IMR-90 (cell line): Measurements from ENCODE around the gene OR10H5. TPM values are rescaled to one million over a fixed set of nuclear protein-coding genes. Genes with fewer than 3 reads are reported as not detected.

Source experiments
- ATAC-seq: fragments of 200-7000 bp; cut with Tn5 transposase; 2 replicates; pipeline ENCODE4 v1.9.1; 2020; ENCODE audit warnings: low read depth, mild to moderate bottlenecking, moderate library complexity
- BruUV-seq: library from RNA; stranded (reverse); fragments of 400-500 nt; replicated peaks from 2 replicates; lab custom pipeline; 2021; lab: Mats Ljungman, UMichigan
- CTCF ChIA-PET: fragments of 300-600 bp; formaldehyde crosslinking; extraction: SDS; loops from one replicate; lab custom pipeline; 2021; ENCODE audit warnings: antibody characterized with exemption; lab: Yijun Ruan, JAX
- POLR2A ChIA-PET: fragments of 300-600 bp; sonication (Branson Sonifier 250); formaldehyde crosslinking; loops from one replicate; lab custom pipeline; 2022; ENCODE audit warnings: antibody characterized with exemption; ENCODE audit not compliant: unreplicated experiment; lab: Charles Lee
- DNase-seq: peaks from one replicate; pipeline ENCODE4 v3.0.0; 2013
- H2AFZ ChIP-seq: replicated peaks from 2 replicates; pipeline ENCODE3; 2013; ENCODE audit warnings: low read length, mild to moderate bottlenecking; ENCODE audit not compliant: poor library complexity
- H2AK5ac ChIP-seq: 2 replicates; pipeline ENCODE4 v1.6.1; 2013; ENCODE audit warnings: low read depth, low read length, inconsistent platforms
- H2AK9ac ChIP-seq: replicated peaks from 2 replicates; pipeline ENCODE3; 2013; ENCODE audit warnings: mild to moderate bottlenecking, low read depth, low read length, moderate library complexity; ENCODE audit not compliant: poor library complexity
- H2BK120ac ChIP-seq: 2 replicates; pipeline ENCODE4 v1.6.1; 2013; ENCODE audit warnings: low read depth, low read length, inconsistent platforms
- H2BK15ac ChIP-seq: 3 replicates; pipeline ENCODE4 v1.6.1; 2013; ENCODE audit warnings: low read depth, low read length, inconsistent platforms
- H2BK20ac ChIP-seq: 2 replicates; pipeline ENCODE4 v1.6.1; 2013; ENCODE audit warnings: low read depth, mild to moderate bottlenecking, inconsistent platforms, low read length, moderate library complexity
- H2BK5ac ChIP-seq: 2 replicates; pipeline ENCODE4 v1.6.1; 2013; ENCODE audit warnings: mild to moderate bottlenecking, low read depth, low read length, inconsistent platforms; ENCODE audit not compliant: poor library complexity, severe bottlenecking
- H3K14ac ChIP-seq: replicated peaks from 2 replicates; pipeline ENCODE4 v1.6.1; 2013; ENCODE audit warnings: low read depth, low read length, inconsistent platforms
- H3K18ac ChIP-seq: 2 replicates; pipeline ENCODE4 v1.6.1; 2013; ENCODE audit warnings: low read depth, low read length, control low read depth
- H3K23ac ChIP-seq: 2 replicates; pipeline ENCODE4 v1.6.1; 2013; ENCODE audit warnings: low read depth, low read length, inconsistent platforms
- H3K27ac ChIP-seq: 2 replicates; pipeline ENCODE4 v1.5.1; 2013; ENCODE audit warnings: mild to moderate bottlenecking, control low read depth, low read length; ENCODE audit not compliant: insufficient read depth
- H3K27me3 ChIP-seq: 2 replicates; pipeline ENCODE4 v1.6.1; 2013; ENCODE audit warnings: low read length; ENCODE audit not compliant: control insufficient read depth, insufficient read depth
- H3K36me3 ChIP-seq: 2 replicates; pipeline ENCODE4 v1.6.1; 2013; ENCODE audit warnings: low read length, mixed read lengths; ENCODE audit not compliant: control insufficient read depth, insufficient read depth
- H3K4ac ChIP-seq: 2 replicates; pipeline ENCODE4 v1.6.1; 2013; ENCODE audit warnings: low read depth, low read length, inconsistent platforms
- H3K4me1 ChIP-seq: 2 replicates; pipeline ENCODE4 v1.6.1; 2013; ENCODE audit warnings: low read length, mixed read lengths; ENCODE audit not compliant: control insufficient read depth, insufficient read depth
- H3K4me2 ChIP-seq: 2 replicates; pipeline ENCODE4 v1.6.1; 2013; ENCODE audit warnings: low read depth, mild to moderate bottlenecking, control low read depth, low read length, moderate library complexity
- H3K4me3 ChIP-seq: 2 replicates; pipeline ENCODE4 v1.5.1; 2013; ENCODE audit warnings: low read depth, mild to moderate bottlenecking, control low read depth, low read length, moderate library complexity; ENCODE audit not compliant: insufficient read depth
- H3K56ac ChIP-seq: 2 replicates; pipeline ENCODE4 v1.6.1; 2013; ENCODE audit warnings: low read length, inconsistent platforms; ENCODE audit not compliant: insufficient read depth; ENCODE audit errors: extremely low read depth
- H3K79me1 ChIP-seq, 2 experiments: 2 replicates each; pipeline ENCODE4 v1.6.1; 2013; ENCODE audit warnings: low read length in 2 of 2, inconsistent platforms in 1 of 2, low read depth in 1 of 2
- H3K9ac ChIP-seq: 2 replicates; pipeline ENCODE4 v1.6.1; 2013; ENCODE audit warnings: low read depth, low read length, control low read depth
- H3K9me1 ChIP-seq: 2 replicates; pipeline ENCODE4 v1.6.1; 2013; ENCODE audit warnings: low read length, inconsistent platforms; ENCODE audit not compliant: insufficient read depth
- H3K9me3 ChIP-seq: 2 replicates; pipeline ENCODE4 v1.6.1; 2013; ENCODE audit warnings: low read length; ENCODE audit not compliant: control insufficient read depth, insufficient read depth
- H4K20me1 ChIP-seq: 2 replicates; pipeline ENCODE4 v1.6.1; 2013; ENCODE audit warnings: low read length, inconsistent platforms; ENCODE audit not compliant: insufficient read depth
- H4K5ac ChIP-seq: 2 replicates; pipeline ENCODE4 v1.6.1; 2013; ENCODE audit warnings: mild to moderate bottlenecking, low read depth, low read length, control low read depth
- H4K8ac ChIP-seq, 2 experiments: 2 replicates each; pipeline ENCODE4 v1.6.1; 2013; ENCODE audit warnings: low read depth in 2 of 2, low read length in 2 of 2, control low read depth in 1 of 2, inconsistent platforms in 1 of 2
- H4K91ac ChIP-seq: 2 replicates; pipeline ENCODE4 v1.6.1; 2013; ENCODE audit warnings: low read depth, low read length, inconsistent platforms; ENCODE audit not compliant: insufficient read depth
- BHLHE40 ChIP-seq: fragments of 150-350 bp; IDR thresholded peaks from 2 replicates; pipeline ENCODE4 v1.6.1; 2016; ENCODE audit warnings: mild to moderate bottlenecking, low read depth, low read length
- CEBPB ChIP-seq: IDR thresholded peaks from 2 replicates; pipeline ENCODE4 v1.6.1; 2012; ENCODE audit warnings: low read depth, low read length, improper control_type of control experiment
- CHD1 ChIP-seq: IDR thresholded peaks from 2 replicates; pipeline ENCODE4 v1.6.1; 2012; ENCODE audit warnings: low read depth, low read length, improper control_type of control experiment
- FOS ChIP-seq: fragments of 150-350 bp; IDR thresholded peaks from 2 replicates; pipeline ENCODE4 v1.6.1; 2016; ENCODE audit warnings: low read depth, low read length
- MAFK ChIP-seq: IDR thresholded peaks from 2 replicates; pipeline ENCODE4 v1.6.1; 2012; ENCODE audit warnings: low read depth, low read length, improper control_type of control experiment
- MAZ ChIP-seq: IDR thresholded peaks from 2 replicates; pipeline ENCODE4 v1.6.1; 2012; ENCODE audit warnings: low read depth, mild to moderate bottlenecking, low read length, improper control_type of control experiment, moderate library complexity, borderline replicate concordance
- MXI1 ChIP-seq: IDR thresholded peaks from 2 replicates; pipeline ENCODE4 v1.6.1; 2012; ENCODE audit warnings: low read depth, mild to moderate bottlenecking, low read length, moderate library complexity, borderline replicate concordance
- NFE2L2 ChIP-seq: fragments of 150-350 bp; IDR thresholded peaks from 2 replicates; pipeline ENCODE4 v1.6.1; 2016; ENCODE audit warnings: low read depth, mild to moderate bottlenecking, low read length
- POLR2A ChIP-seq: IDR thresholded peaks from 2 replicates; pipeline ENCODE4 v1.6.1; 2012; ENCODE audit warnings: mild to moderate bottlenecking, low read depth, low read length
- RAD21 ChIP-seq: IDR thresholded peaks from 2 replicates; pipeline ENCODE4 v1.6.1; 2012; ENCODE audit warnings: low read length, improper control_type of control experiment
- RCOR1 ChIP-seq: IDR thresholded peaks from 2 replicates; pipeline ENCODE4 v1.6.1; 2012; ENCODE audit warnings: mild to moderate bottlenecking, low read length, improper control_type of control experiment; ENCODE audit not compliant: insufficient replicate concordance
- RFX5 ChIP-seq: IDR thresholded peaks from 2 replicates; pipeline ENCODE4 v1.8.0; 2012; ENCODE audit warnings: low read depth, mild to moderate bottlenecking, low read length, moderate library complexity
- SMC3 ChIP-seq: fragments of 150-350 bp; IDR thresholded peaks from 2 replicates; pipeline ENCODE4 v1.6.1; 2016; ENCODE audit warnings: low read depth, mild to moderate bottlenecking, antibody characterized with exemption, low read length, moderate library complexity
- WGBS, 2 experiments: methylation state at CpG; one replicate each; pipeline versions ENCODE4 v1.1.5 to v1.1.7; 2013; ENCODE audit warnings: missing lambda C conversion rate in 2 of 2; ENCODE audit not compliant: insufficient read length in 1 of 2; ENCODE audit errors: extremely low coverage in 2 of 2; 5-methylcytosine and 5-hydroxymethylcytosine counted together
- dilution Hi-C: fragments of 300-500 bp; cut with HindIII; formaldehyde crosslinking; loops from one replicate; pipeline ENCODE4 v1.14.3; 2018; ENCODE audit warnings: low sequenced_read_pairs; ENCODE audit not compliant: unreplicated experiment
- in situ Hi-C: fragments of 300-500 bp; cut with MboI; formaldehyde crosslinking; loops from 3 replicates; pipeline ENCODE4 v1.14.3; 2019; ENCODE audit warnings: low sequenced_read_pairs, inconsistent platforms, mixed read lengths
- intact Hi-C: fragments of 100-400 bp; cut with micrococcal nuclease; formaldehyde crosslinking; loops from 2 replicates; pipeline ENCODE4 v1.10.0; 2022
- polyA plus RNA-seq, 3 experiments: library from polyadenylated mRNA; depleted of rRNA; stranded (reverse); fragments of >200 nt; gene quantifications; 2 replicates each; pipeline ENCODE4 v1.2.3, GENCODE V29; 2012; ENCODE audit warnings: low replicate concordance in 1 of 3
- total RNA-seq: library from RNA; depleted of rRNA; stranded (reverse); fragments of >200 nt; gene quantifications from 2 replicates; pipeline ENCODE4 v1.2.3, GENCODE V29; 2012
- TF ChIP-seq, protein P1 (sequence below): conservative IDR thresholded peaks from 2 replicates; pipeline ENCODE4 v1.5.1; 2012; ENCODE audit warnings: mild to moderate bottlenecking, low read depth, low read length, improper control_type of control experiment
- TF ChIP-seq, protein P2 (sequence below): fragments of 150-350 bp; IDR thresholded peaks from 2 replicates; pipeline ENCODE4 v1.6.1; 2017; ENCODE audit warnings: mild to moderate bottlenecking, antibody characterized with exemption, low read length, low read depth
- TF ChIP-seq, protein P3 (sequence below): fragments of 150-350 bp; IDR thresholded peaks from 2 replicates; pipeline ENCODE4 v1.6.1; 2016; ENCODE audit warnings: low read depth, mild to moderate bottlenecking, low read length, moderate library complexity, borderline replicate concordance

The OR10H5 gene
- total and polyA plus RNA-seq, 2 of the 4 experiments (the other 2 are of a cell fraction): not detected

DNA sequence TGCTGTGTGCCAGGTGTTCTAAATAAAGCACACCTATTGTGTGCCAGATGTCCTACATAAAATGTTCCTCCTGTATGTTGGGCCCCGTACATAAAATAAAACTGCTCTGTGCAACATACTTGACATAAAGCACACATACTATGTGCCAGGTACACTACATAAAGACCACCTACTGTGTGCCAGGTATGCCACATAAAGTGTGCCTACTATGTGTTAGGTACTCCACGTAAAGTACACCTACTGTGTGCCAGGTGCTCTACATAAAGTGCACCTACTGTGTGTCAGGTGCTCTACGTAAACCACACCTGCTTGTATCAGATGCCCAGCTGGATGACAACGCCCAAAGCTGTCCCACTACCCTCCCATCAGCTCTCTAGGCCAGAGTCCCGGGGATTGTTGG lies 5.8 kb upstream of the OR10H5 start:
- H2BK120ac ChIP-seq: no peak overlapping the region
- POLR2A ChIA-PET: no interaction called here
- no peak for ATAC-seq

More for the DNA sequence above, 5.8 kb upstream of the OR10H5 start:
- Histone ChIP-seq H4K91ac (no peak overlapping the region), H3K56ac (no peak overlapping the region), H3K27me3 (no peaks in the 10 kb centered on the region), H4K20me1 (no peaks in the 10 kb centered on the region), H3K9me1 (no peaks in the 10 kb centered on the region), H3K79me1 (no peaks in the 10 kb centered on the region), H3K27ac (no peak overlapping the region), H3K4me1 (no peaks in the 10 kb centered on the region), H2AK5ac (no peak overlapping the region), H3K23ac (no peak overlapping the region), H3K9ac (no peak overlapping the region), H2BK5ac (no peak overlapping the region), H2AFZ (no peak overlapping the region), H3K4ac (no peak overlapping the region), H3K4me3 (no peak overlapping the region), H3K14ac (no peak overlapping the region), H3K4me2 (no peak overlapping the region), H3K18ac (no peak overlapping the region), H2BK15ac (no peak overlapping the region), H3K36me3 (no peaks in the 10 kb centered on the region), H2BK20ac (no peak overlapping the region), H4K8ac (no peak overlapping the region), H2AK9ac (peak overlapping the region; percentile 13), H3K9me3 (peaks cover 25% of the 10 kb centered on the region), H4K5ac (no peak overlapping the region)
- DNase-seq: no peak
- TF ChIP-seq RFX5: no peak
- no peak for TF ChIP-seq SMC3
- TF ChIP-seq CHD1: no peak
- TF ChIP-seq, protein P1, sequence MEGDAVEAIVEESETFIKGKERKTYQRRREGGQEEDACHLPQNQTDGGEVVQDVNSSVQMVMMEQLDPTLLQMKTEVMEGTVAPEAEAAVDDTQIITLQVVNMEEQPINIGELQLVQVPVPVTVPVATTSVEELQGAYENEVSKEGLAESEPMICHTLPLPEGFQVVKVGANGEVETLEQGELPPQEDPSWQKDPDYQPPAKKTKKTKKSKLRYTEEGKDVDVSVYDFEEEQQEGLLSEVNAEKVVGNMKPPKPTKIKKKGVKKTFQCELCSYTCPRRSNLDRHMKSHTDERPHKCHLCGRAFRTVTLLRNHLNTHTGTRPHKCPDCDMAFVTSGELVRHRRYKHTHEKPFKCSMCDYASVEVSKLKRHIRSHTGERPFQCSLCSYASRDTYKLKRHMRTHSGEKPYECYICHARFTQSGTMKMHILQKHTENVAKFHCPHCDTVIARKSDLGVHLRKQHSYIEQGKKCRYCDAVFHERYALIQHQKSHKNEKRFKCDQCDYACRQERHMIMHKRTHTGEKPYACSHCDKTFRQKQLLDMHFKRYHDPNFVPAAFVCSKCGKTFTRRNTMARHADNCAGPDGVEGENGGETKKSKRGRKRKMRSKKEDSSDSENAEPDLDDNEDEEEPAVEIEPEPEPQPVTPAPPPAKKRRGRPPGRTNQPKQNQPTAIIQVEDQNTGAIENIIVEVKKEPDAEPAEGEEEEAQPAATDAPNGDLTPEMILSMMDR: no peak
- no peak for TF ChIP-seq MAFK
- no peak for TF ChIP-seq CEBPB
- TF ChIP-seq MXI1: no peak
- no peak for TF ChIP-seq NFE2L2
- TF ChIP-seq, protein P2, sequence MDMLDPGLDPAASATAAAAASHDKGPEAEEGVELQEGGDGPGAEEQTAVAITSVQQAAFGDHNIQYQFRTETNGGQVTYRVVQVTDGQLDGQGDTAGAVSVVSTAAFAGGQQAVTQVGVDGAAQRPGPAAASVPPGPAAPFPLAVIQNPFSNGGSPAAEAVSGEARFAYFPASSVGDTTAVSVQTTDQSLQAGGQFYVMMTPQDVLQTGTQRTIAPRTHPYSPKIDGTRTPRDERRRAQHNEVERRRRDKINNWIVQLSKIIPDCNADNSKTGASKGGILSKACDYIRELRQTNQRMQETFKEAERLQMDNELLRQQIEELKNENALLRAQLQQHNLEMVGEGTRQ: no peak
- TF ChIP-seq BHLHE40: no peak
- TF ChIP-seq RAD21: no peak
- TF ChIP-seq, protein P3, sequence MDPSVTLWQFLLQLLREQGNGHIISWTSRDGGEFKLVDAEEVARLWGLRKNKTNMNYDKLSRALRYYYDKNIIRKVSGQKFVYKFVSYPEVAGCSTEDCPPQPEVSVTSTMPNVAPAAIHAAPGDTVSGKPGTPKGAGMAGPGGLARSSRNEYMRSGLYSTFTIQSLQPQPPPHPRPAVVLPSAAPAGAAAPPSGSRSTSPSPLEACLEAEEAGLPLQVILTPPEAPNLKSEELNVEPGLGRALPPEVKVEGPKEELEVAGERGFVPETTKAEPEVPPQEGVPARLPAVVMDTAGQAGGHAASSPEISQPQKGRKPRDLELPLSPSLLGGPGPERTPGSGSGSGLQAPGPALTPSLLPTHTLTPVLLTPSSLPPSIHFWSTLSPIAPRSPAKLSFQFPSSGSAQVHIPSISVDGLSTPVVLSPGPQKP: no peak
- TF ChIP-seq FOS: no peak
- no peak for TF ChIP-seq MAZ
- TF ChIP-seq POLR2A: no peak
- no peak for TF ChIP-seq RCOR1
- CTCF ChIA-PET: no interaction called here
- no TSS peak for BruUV-seq
- WGBS, 2 experiments: 83% methylated on average over 1 of the region's 5 CpGs; no CpG with 5 or more reads in 1 of the 2 experiments
- intact Hi-C loops: no loop called here
- in situ Hi-C loops: no loop called here
- dilution Hi-C loops: no loop called here
